Prostate gland (tissue), 2 donors: ENCODE data around the gene PRMT5. TPM values are rescaled to one million over a fixed set of nuclear protein-coding genes. Genes with fewer than 3 reads are reported as not detected.

ENCODE experiments used
- DNase-seq: peaks from one replicate; pipeline ENCODE4 v3.0.0-alpha.2; 2019; ENCODE audit warnings: low spot score
- H3K27ac ChIP-seq, 2 donors: fragments of 200-600 bp; sonication (generic); 2 replicates each; pipeline ENCODE4 v1.5.1; 2017 to 2019
- H3K27me3 ChIP-seq: fragments of 200-600 bp; sonication (generic); replicated peaks from 2 replicates; pipeline ENCODE4 v1.5.1; 2019; ENCODE audit not compliant: insufficient read depth
- H3K36me3 ChIP-seq, 2 donors: fragments of 200-600 bp; sonication (generic); 1 replicate in 1 of 2; 2 replicates in 1 of 2; pipeline versions ENCODE4 v1.5.1 to v1.8.1; 2017 to 2019
- H3K4me1 ChIP-seq: fragments of 200-600 bp; sonication (generic); replicated peaks from 2 replicates; pipeline ENCODE4 v1.5.1; 2019
- H3K4me3 ChIP-seq, 2 donors: fragments of 200-600 bp; sonication (generic); 2 replicates each; pipeline ENCODE4 v1.5.1; 2017 to 2019
- H3K9me3 ChIP-seq: fragments of 200-600 bp; sonication (generic); 2 replicates; pipeline ENCODE4 v1.5.1; 2017
- CTCF ChIP-seq, 4 experiments: fragments of 200-600 bp in 2 of 4; fragments of 450-650 bp in 2 of 4; sonication (generic) in 2 of 4; IDR thresholded peaks; 1 replicate in 3 of 4; 2 replicates in 1 of 4; pipeline ENCODE4 v1.5.1; 2016 to 2019; ENCODE audit warnings: antibody characterized with exemption in 4 of 4, mild to moderate bottlenecking in 2 of 4, moderate library complexity in 2 of 4
- POLR2A ChIP-seq: fragments of 450-650 bp; IDR thresholded peaks from one replicate; pipeline ENCODE4 v1.6.1; 2016; ENCODE audit warnings: antibody characterized with exemption, mild to moderate bottlenecking
- POLR2AphosphoS5 ChIP-seq: sonication (generic); formaldehyde crosslinking; IDR thresholded peaks from one replicate; pipeline ENCODE4 v1.6.1; 2017; ENCODE audit warnings: antibody characterized with exemption
- WGBS: methylation state at CpG from one replicate; pipeline ENCODE4 v1.1.5; 2018; 5-methylcytosine and 5-hydroxymethylcytosine counted together
- intact Hi-C: fragments of 100-400 bp; cut with DNase I; formaldehyde crosslinking; loops from one replicate; pipeline ENCODE4 v1.14.2; 2022
- total RNA-seq, 2 donors: library from RNA; depleted of rRNA; stranded (reverse); fragments of >200 nt; gene quantifications; one replicate each; pipeline ENCODE4 v1.1.0, GENCODE V29; 2016

Gene PRMT5
- total RNA-seq, 2 donors from 2014 or later = 65.0 to 71.0 TPM

- H3K4me1 ChIP-seq = peaks cover 9% of the 10 kb centered on the region
- no peak overlapping the region for H3K4me3 ChIP-seq
- H3K36me3 ChIP-seq = peaks cover 15 to 31% of the 10 kb centered on the region in 2 donors
- H3K9me3 ChIP-seq = no peaks in the 10 kb centered on the region
- no peak overlapping the region for H3K27ac ChIP-seq
- intact Hi-C loops = no loop called here
- no peaks in the 10 kb centered on the region for H3K27me3 ChIP-seq
- no peak for TF ChIP-seq CTCF (IDR thresholded peaks at IDR 0.05)
- no peak for TF ChIP-seq POLR2AphosphoS5
- no peak for TF ChIP-seq POLR2A
- DNase-seq = no peak
- 95% methylated on average over 20 of the region's 20 CpGs for WGBS
Measured at GRCh38 chr14:22906073-22906472, 23.1 kb downstream of the PRMT5 start.

- intact Hi-C loops = no loop called here
- Histone ChIP-seq H3K4me3 (no peak overlapping the region), H3K9me3 (no peaks in the 10 kb centered on the region), H3K4me1 (peaks cover 9% of the 10 kb centered on the region), H3K27me3 (no peaks in the 10 kb centered on the region), H3K36me3 (peaks cover 18 to 34% of the 10 kb centered on the region in 2 donors), H3K27ac (peak overlapping the region in 1 of 2 donors; percentile 17)
- DNase-seq = no peak
- 91% methylated on average over 4 of the region's 4 CpGs for WGBS
- TF ChIP-seq CTCF (IDR thresholded peaks at IDR 0.05) = no peak
Measured at GRCh38 chr14:22905627-22906026, 23.5 kb downstream of the PRMT5 start.

GRCh38 chr14:22903742-22904087 is 25.5 kb downstream of the PRMT5 start:
- WGBS = 73% methylated on average over 2 of the region's 2 CpGs
- no peaks in the 10 kb centered on the region for H3K27me3 ChIP-seq
- DNase-seq = no peak
- intact Hi-C loops = no loop called here
- H3K9me3 ChIP-seq = no peaks in the 10 kb centered on the region
- H3K4me1 ChIP-seq = peaks cover 9% of the 10 kb centered on the region
- H3K4me3 ChIP-seq = no peak overlapping the region
- TF ChIP-seq POLR2AphosphoS5 (no peak), CTCF (IDR thresholded peaks at IDR 0.05) (no peak), POLR2A (no peak)
- peaks cover 18 to 34% of the 10 kb centered on the region in 2 donors for H3K36me3 ChIP-seq
- H3K27ac ChIP-seq = peak overlapping the region; percentile 4 to 66

GRCh38 chr14:22901799-22902198 is 27.4 kb downstream of the PRMT5 start:
- 93% methylated on average over 7 of the region's 7 CpGs for WGBS
- no peak for TF ChIP-seq POLR2AphosphoS5
- no peak for TF ChIP-seq POLR2A
- TF ChIP-seq CTCF (IDR thresholded peaks at IDR 0.05) = no peak
- Histone ChIP-seq H3K4me3 (no peak overlapping the region), H3K4me1 (peaks cover 9% of the 10 kb centered on the region), H3K36me3 (peaks cover 18 to 34% of the 10 kb centered on the region in 2 donors), H3K27ac (no peak overlapping the region), H3K9me3 (no peaks in the 10 kb centered on the region), H3K27me3 (no peaks in the 10 kb centered on the region)
- intact Hi-C loops = no loop called here
- no peak for DNase-seq

- TF ChIP-seq POLR2A = no peak
- TF ChIP-seq CTCF (IDR thresholded peaks at IDR 0.05) = peak in 3 of 4 experiments; percentile 43 to 46 (median 44)
- TF ChIP-seq POLR2AphosphoS5 = peak; percentile 36
- peak; percentile 58 for DNase-seq
- Histone ChIP-seq H3K4me1 (peaks cover 9% of the 10 kb centered on the region), H3K9me3 (no peaks in the 10 kb centered on the region), H3K4me3 (no peak overlapping the region), H3K36me3 (peaks cover 16 to 32% of the 10 kb centered on the region in 2 donors), H3K27ac (peak overlapping the region in 1 of 2 donors; percentile 30), H3K27me3 (no peaks in the 10 kb centered on the region)
- WGBS = 16% methylated on average over 3 of the region's 3 CpGs
- intact Hi-C loops = no loop called here
Measured at GRCh38 chr14:22900081-22900799, 28.9 kb downstream of the PRMT5 start.
